Kasumi-1 (cell line): ENCODE results near the gene OTOP3.

Source experiments
- DNase-seq, 2 experiments: peaks; one replicate each; lab custom pipeline; 2025; lab: John Stamatoyannopoulos, UW

The OTOP3 gene

DNA sequence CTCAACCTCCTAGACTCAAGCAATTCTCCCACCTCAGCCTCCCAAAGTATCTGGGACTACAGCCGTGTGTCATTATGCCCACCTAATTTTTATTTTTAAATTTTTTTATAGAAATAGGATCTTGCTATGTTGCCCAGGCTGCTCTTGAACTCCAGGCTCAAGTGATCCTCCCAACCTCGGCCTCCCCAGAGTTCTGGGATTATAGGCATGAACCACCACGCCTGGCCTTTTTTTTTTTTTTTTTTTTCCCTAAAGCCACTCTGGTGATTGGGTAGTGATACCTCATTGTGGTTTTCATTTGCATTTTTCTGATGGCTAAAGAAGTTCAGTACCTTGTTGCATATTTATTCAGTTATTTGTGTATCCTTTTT is 50.5 kb downstream of the OTOP3 start:
- DNase-seq, result no peak

DNA sequence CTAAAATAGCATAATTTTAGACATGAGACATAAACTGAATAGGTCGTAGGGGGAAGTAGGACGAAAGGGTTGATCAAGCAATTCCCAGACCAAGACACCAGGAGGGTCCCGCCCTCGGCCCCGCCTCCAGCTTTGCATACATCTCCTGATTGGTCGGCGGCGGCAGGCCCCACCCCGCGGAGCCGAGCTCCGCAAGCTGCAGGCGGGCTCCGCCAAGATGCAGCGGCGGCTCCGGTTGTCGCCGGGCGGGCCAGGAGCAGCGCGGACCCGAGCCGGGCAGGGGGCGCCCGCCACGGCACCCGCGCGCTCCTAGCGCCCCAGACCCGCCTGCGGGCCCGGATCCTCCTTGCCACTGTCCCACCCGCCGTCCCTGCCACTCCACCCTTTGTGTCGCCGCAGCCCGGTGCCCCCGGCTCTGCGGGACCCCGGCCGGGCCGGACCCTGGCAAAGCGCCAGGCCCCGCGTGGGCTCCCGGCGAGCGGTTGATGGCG is 51.8 kb downstream of the OTOP3 start, which contains the start of gene CDR2L:
Gene CDR2L, plus strand, starts transcription at position 215 of the 491 bp plus-strand sequence. CDS start 412 bp downstream, outside the sequence.
- DNase-seq, result peak; percentile 96 to 97

DNA sequence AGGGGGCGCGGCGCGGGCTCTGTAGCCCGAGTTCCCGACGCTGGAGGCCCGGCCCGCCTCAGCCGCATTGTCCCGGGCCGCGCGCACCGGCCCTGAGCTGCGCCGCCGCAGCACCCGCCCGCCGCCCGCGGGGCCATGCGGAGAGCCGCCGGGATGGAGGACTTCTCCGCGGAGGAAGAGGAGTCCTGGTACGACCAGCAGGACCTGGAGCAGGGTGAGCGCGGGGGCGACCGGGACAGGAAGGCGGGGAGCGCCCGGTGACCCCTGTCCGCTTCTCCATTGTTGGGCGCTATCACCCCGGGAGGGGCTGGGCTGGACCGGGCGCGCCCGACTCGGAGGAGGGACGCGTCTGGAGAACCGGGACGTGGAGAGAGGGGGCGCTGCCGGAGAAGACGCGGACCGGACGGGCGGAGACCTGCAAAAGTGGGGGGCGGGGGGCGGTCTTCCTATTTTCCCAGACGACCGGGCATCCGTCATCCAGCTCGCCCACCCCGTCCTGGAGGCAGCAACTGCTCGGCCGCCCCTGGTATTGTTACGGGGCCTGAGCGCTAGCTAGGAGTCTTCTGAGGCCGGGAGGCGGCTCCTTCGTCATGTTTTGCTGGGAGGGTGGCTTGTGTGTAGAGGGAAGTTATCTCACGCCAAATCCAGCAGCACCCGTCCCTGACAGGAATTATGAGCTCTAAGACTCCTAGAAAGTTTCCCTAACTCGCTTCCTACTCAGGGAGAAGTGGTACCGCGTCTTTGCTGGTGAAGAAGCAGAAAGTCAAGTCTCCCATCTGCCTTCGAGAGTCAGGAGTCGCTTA is 52.4 kb downstream of the OTOP3 start:
- peak; percentile 73 to 74 for DNase-seq

DNA sequence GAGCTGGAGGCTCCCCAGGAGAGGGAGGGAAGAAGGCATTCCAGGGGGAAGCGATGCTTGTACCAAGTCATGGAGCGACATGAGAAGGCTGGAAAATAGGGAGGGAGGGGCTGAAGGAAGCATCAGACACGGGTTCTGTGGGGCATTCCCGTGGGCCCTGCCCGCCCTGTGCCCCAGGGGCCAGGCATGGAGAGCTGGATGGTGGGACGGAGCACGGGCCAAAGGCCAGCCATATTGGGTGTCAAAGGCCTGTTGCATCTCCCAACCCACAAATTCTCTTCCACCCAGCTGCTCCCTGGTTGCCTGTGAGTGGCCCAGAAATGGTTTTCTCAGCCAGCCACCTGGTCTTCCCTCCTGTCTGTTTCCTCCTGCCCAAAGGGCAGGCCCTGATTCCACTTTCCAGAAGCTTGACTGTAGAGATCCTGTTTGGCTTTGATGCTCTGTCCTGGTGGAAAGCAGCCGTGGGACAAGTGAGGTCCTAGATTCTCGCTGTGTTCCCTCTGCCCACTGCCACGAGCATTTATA is 54.9 kb downstream of the OTOP3 start:
- no peak for DNase-seq

DNA sequence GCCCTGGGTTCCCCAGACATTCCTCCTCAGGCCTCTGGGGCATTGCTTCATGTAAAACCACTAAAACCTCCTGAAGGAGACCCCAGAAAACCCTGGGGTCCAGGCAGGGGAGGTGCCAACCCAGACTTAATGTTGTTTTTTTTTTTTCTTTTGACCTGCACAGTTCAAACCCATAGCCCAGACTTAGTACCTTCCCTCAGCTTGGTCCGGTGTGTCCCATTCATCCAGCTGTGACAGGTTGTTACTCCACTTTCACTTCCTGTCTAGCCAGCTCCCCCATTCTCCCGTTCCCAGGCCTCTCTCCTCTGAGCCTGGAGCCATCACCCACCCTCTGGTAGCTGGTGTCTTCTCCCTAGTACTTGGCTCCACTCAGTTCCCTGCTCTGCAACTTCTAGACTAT is 56.5 kb downstream of the OTOP3 start:
- no peak for DNase-seq

DNA sequence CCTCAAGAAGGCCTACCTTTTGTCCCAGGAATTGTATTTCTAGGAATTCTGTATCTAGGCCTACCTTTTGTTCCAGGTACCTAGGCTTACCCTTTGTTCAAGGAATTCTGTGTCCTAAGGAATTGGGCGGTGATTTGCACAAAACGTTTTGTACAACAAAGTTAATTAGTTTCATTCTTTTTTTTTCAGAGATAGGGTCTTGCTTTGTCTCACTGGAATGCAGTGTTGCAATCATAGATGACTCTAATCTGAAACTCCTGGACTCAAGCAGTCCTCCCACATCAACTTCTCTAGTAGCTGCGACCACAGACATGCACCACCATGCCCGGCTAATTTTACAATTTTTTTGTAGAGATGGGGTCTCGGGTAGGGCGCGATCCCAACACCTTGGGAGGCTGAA is 58.7 kb downstream of the OTOP3 start:
- no peak for DNase-seq

DNA sequence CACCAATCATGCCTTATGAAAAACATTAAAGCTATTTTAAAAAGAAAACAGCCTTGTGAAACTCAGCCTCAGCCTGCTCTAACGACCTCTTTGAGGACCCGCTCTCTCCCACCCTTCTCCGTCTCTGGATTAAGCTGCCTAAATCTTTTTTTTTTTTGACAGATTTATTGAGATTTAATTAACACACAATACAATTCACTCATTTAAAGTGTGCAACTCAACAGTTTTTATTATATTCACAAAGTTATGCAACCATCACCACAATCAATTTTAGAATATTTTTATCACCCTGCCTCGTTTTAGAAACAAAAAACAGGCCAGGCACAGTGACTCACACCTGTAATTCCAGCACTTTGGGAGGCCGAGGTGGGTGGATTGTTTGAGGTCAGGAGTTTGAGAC is 60.1 kb downstream of the OTOP3 start:
- DNase-seq, result no peak

DNA sequence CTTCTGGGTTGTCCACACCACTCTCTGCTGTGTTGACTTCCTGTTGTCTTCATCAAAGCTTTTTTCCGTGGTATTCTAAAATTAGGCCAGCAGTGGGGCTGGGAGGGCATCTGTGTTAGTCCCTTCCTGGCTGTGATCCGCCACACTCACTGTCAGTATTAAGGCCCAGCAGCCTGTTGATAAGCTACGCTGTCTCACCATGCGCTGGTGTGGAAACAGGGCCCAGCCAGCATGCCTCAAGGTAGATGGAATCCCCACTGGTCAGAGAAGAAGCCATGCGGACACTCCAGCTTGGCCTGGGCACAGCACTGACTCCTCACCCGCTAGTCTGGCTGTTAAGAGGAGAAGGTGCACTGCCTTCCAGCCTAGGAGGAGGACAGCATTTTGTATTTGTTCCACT is 63.1 kb downstream of the OTOP3 start:
- DNase-seq, result no peak

DNA sequence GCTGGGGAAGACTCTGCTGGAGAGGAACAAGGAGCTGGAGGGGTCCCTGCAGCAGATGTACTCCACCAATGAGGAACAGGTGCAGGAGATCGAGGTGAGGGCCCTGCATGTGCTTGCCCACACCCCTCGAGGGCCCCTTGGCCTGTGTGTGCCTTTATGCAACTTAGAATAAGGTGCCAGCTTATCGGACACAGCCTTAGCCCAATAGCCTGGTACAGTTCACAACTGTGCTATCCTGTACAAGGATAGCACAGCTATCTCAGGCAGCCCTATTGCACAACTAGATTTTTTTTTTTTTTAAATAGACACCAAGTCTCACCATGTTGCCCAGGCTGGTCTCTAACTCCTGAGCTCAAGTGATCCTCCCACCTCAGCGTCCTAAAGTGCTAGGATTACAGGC is 63.8 kb downstream of the OTOP3 start:
- no peak for DNase-seq
